ENCODE data around the gene TUT1. TPM values are rescaled to one million over a fixed set of nuclear protein-coding genes. Genes with fewer than 3 reads are reported as not detected.
"Not testable (repeated sequence)": the region's sequence is repeated elsewhere in the genome, so short reads cannot be mapped to it uniquely, and the experiment has no call there.

The TUT1 gene
- total and polyA plus RNA-seq, 2 of the 4 experiments (the other 2 are of a cell fraction), result 4.3 to 10.1 TPM

DNA sequence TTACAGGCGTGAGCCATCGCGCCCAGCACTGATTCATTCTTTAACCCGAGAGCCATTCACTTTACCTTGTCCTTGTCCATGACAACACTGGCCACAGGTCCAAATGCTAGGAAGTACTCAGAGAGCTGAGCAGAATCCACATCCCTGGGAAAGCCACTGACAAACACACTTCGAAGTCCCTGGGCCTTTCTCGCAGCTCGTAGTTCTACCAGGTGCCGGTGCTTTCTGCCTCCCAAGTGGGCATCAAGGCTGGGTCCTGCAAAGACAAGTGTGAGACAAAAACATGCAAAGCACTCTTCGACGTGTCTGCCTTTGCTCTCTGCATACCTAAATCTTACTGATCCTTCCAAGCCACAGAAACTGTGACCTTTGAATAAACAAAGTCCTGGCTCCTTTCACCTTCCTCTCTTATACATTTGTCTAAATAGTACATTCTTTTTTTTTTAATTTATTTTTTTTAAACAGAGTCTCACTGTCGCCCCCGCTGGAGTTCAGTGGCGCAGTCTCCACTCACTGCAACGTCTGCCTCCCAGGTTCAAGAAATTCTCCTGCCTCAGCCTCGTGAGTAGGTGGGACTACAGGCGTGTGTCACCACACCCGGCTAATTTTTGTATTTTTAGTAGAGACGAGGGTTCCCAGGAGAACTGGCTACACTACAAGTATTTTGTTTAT is 2.2 kb downstream of the TUT1 start:
- dilution Hi-C loops (cut with HindIII; ENCODE audit: low sequenced_read_pairs, unreplicated experiment), result no loop called here
- H3K79me1 ChIP-seq (ENCODE audit: low read depth in 1 of 2, low read length in 2 of 2), result peaks cover 21 to 45% of the 10 kb centered on the region in 2 experiments
- BruUV-seq (replicated peaks), result no TSS peak
- TF ChIP-seq BHLHE40 (IDR thresholded peaks at IDR 0.05; ENCODE audit: low read depth, low read length), result no peak
- TF ChIP-seq, protein P1, sequence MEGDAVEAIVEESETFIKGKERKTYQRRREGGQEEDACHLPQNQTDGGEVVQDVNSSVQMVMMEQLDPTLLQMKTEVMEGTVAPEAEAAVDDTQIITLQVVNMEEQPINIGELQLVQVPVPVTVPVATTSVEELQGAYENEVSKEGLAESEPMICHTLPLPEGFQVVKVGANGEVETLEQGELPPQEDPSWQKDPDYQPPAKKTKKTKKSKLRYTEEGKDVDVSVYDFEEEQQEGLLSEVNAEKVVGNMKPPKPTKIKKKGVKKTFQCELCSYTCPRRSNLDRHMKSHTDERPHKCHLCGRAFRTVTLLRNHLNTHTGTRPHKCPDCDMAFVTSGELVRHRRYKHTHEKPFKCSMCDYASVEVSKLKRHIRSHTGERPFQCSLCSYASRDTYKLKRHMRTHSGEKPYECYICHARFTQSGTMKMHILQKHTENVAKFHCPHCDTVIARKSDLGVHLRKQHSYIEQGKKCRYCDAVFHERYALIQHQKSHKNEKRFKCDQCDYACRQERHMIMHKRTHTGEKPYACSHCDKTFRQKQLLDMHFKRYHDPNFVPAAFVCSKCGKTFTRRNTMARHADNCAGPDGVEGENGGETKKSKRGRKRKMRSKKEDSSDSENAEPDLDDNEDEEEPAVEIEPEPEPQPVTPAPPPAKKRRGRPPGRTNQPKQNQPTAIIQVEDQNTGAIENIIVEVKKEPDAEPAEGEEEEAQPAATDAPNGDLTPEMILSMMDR (conservative IDR thresholded peaks at IDR 0.05; ENCODE audit: low read depth, low read length), result peak; percentile 45
- no peak overlapping the region for H4K91ac ChIP-seq (ENCODE audit: insufficient read depth, low read depth, low read length)
- H3K36me3 ChIP-seq (ENCODE audit: control insufficient read depth, insufficient read depth, low read length), result peaks cover 22% of the 10 kb centered on the region
- H3K9me1 ChIP-seq (ENCODE audit: insufficient read depth, low read length), result 0 out of 2 replicates have a peak, but pooled peaks cover 4% of the 10 kb centered on the region
- H2BK120ac ChIP-seq (ENCODE audit: low read depth, low read length), result no peak overlapping the region
- no peak overlapping the region; the same call in 1 of the 2 replicates for H2BK20ac ChIP-seq (ENCODE audit: low read depth, low read length)
- WGBS, 2 experiments (ENCODE audit: extremely low coverage in 2 of 2, insufficient read length in 1 of 2), result 94% methylated on average over 10 of the region's 18 CpGs; no CpG with 5 or more reads in 1 of the 2 experiments
- DNase-seq, result no peak
- no peak overlapping the region for H4K8ac ChIP-seq (ENCODE audit: low read depth in 2 of 2, low read length in 2 of 2)
- H3K4me2 ChIP-seq (ENCODE audit: low read depth, low read length), result no peak overlapping the region
- H3K27ac ChIP-seq (ENCODE audit: insufficient read depth, low read length), result no peak overlapping the region
- no peaks in the 10 kb centered on the region for H3K9me3 ChIP-seq (ENCODE audit: control insufficient read depth, insufficient read depth, low read length)
- ATAC-seq (ENCODE audit: low read depth), result no peak
- H3K18ac ChIP-seq (ENCODE audit: low read depth, low read length), result no peak overlapping the region
- no peak overlapping the region for H2AK9ac ChIP-seq (replicated peaks; ENCODE audit: low read depth, low read length, poor library complexity)
- H3K9ac ChIP-seq (ENCODE audit: low read depth, low read length), result no peak overlapping the region
- H3K4ac ChIP-seq (ENCODE audit: low read depth, low read length), result no peak overlapping the region
- intact Hi-C loops (cut with micrococcal nuclease), result no loop called here
- H3K4me1 ChIP-seq (ENCODE audit: control insufficient read depth, insufficient read depth, low read length), result peaks cover 6% of the 10 kb centered on the region
- H2AFZ ChIP-seq (replicated peaks; ENCODE audit: low read length, poor library complexity), result no peak overlapping the region
- H2AK5ac ChIP-seq (ENCODE audit: low read depth, low read length), result no peak overlapping the region
- H3K4me3 ChIP-seq (ENCODE audit: insufficient read depth, low read depth, low read length), result no peak overlapping the region
- no peak overlapping the region for H3K23ac ChIP-seq (ENCODE audit: low read depth, low read length)
- H2BK5ac ChIP-seq (ENCODE audit: low read depth, low read length, poor library complexity, severe bottlenecking), result no peak overlapping the region
- ChIA-PET POLR2A (ENCODE audit: unreplicated experiment) (no interaction called here), CTCF (no interaction called here)
- in situ Hi-C loops (cut with MboI; ENCODE audit: low sequenced_read_pairs), result no loop called here
- H4K5ac ChIP-seq (ENCODE audit: low read depth, low read length), result no peak overlapping the region
- H3K14ac ChIP-seq (replicated peaks; ENCODE audit: low read depth, low read length), result no peak overlapping the region
- H4K20me1 ChIP-seq (ENCODE audit: insufficient read depth, low read length), result peaks cover 5% of the 10 kb centered on the region; the same call in 1 of the 2 replicates
- H3K56ac ChIP-seq (ENCODE audit: extremely low read depth, insufficient read depth, low read length), result no peak overlapping the region
- no peaks in the 10 kb centered on the region for H3K27me3 ChIP-seq (ENCODE audit: control insufficient read depth, insufficient read depth, low read length)
- no peak overlapping the region for H2BK15ac ChIP-seq (ENCODE audit: low read depth, low read length)

DNA sequence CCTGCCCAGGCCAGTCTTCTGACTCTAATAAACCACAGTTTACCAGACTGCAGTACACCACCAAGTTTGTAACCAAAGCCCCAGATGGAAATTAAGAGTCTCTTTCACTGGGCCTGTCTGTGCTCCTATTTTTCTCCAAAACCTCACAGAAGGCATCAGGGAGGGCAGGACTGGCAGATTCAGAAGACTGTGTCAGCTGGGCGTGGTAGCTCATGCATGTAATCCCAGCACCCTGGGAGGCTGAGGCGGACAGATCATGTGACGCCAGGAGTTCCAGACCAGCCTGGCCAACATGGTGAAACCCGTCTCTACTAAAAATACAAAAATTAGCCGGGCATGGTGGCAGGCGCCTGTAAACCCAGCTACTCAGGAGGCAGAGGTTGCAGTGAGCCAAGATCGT is 6.0 kb downstream of the TUT1 start:
- H3K4me2 ChIP-seq (ENCODE audit: low read depth, low read length); H4K91ac ChIP-seq (ENCODE audit: insufficient read depth, low read depth, low read length); H3K4me3 ChIP-seq (ENCODE audit: insufficient read depth, low read depth, low read length); H2BK5ac ChIP-seq (ENCODE audit: low read depth, low read length, poor library complexity, severe bottlenecking); H3K4ac ChIP-seq (ENCODE audit: low read depth, low read length); H4K5ac ChIP-seq (ENCODE audit: low read depth, low read length); H2AK5ac ChIP-seq (ENCODE audit: low read depth, low read length); dilution Hi-C loops (cut with HindIII; ENCODE audit: low sequenced_read_pairs, unreplicated experiment); ATAC-seq (ENCODE audit: low read depth); H3K4me1 ChIP-seq (ENCODE audit: control insufficient read depth, insufficient read depth, low read length); H3K9me3 ChIP-seq (ENCODE audit: control insufficient read depth, insufficient read depth, low read length); H2BK20ac ChIP-seq (ENCODE audit: low read depth, low read length); H3K23ac ChIP-seq (ENCODE audit: low read depth, low read length); DNase-seq; H3K9ac ChIP-seq (ENCODE audit: low read depth, low read length); H3K9me1 ChIP-seq (ENCODE audit: insufficient read depth, low read length); H3K27me3 ChIP-seq (ENCODE audit: control insufficient read depth, insufficient read depth, low read length); H3K18ac ChIP-seq (ENCODE audit: low read depth, low read length); intact Hi-C loops (cut with micrococcal nuclease); POLR2A ChIA-PET (ENCODE audit: unreplicated experiment); H2AK9ac ChIP-seq (replicated peaks; ENCODE audit: low read depth, low read length, poor library complexity); H2AFZ ChIP-seq (replicated peaks; ENCODE audit: low read length, poor library complexity); CTCF ChIA-PET; H4K8ac ChIP-seq (ENCODE audit: low read depth in 2 of 2, low read length in 2 of 2); H4K20me1 ChIP-seq (ENCODE audit: insufficient read depth, low read length); H3K27ac ChIP-seq (ENCODE audit: insufficient read depth, low read length); in situ Hi-C loops (cut with MboI; ENCODE audit: low sequenced_read_pairs); H2BK15ac ChIP-seq (ENCODE audit: low read depth, low read length); H2BK120ac ChIP-seq (ENCODE audit: low read depth, low read length); BruUV-seq (replicated peaks); H3K56ac ChIP-seq (ENCODE audit: extremely low read depth, insufficient read depth, low read length); H3K14ac ChIP-seq (replicated peaks; ENCODE audit: low read depth, low read length): not testable (repeated sequence)
- Histone ChIP-seq H3K79me1 (ENCODE audit: low read depth in 1 of 2, low read length in 2 of 2) (peaks cover 11 to 47% of the 10 kb centered on the region in 2 experiments), H3K36me3 (ENCODE audit: control insufficient read depth, insufficient read depth, low read length) (peaks cover 22% of the 10 kb centered on the region)
- 100% methylated on average over 1 of the region's 7 CpGs; no CpG with 5 or more reads in 1 of the 2 experiments for WGBS, 2 experiments (ENCODE audit: extremely low coverage in 2 of 2, insufficient read length in 1 of 2)
